AG09309 (cell line): Measurements from ENCODE around the gene CDH13.

ENCODE experiments used
- DNase-seq: peaks from one replicate; pipeline ENCODE4 v3.0.0-alpha.2; 2010; ENCODE audit warnings: low read depth
- H3K4me3 ChIP-seq: 2 replicates; pipeline ENCODE4 v1.5.1; 2011; ENCODE audit warnings: mild to moderate bottlenecking, low read depth, low read length, moderate library complexity; ENCODE audit not compliant: control insufficient read depth
- TF ChIP-seq, protein P1 (sequence below): IDR thresholded peaks from 2 replicates; pipeline ENCODE4 v1.5.1; 2011; ENCODE audit warnings: mild to moderate bottlenecking, low read depth, low read length, inconsistent platforms; ENCODE audit not compliant: insufficient read depth, control insufficient read depth; ENCODE audit errors: missing control alignments

CDH13 gene

GRCh38 chr16:83746611-83747010 is 1119.8 kb downstream of the CDH13 start:
- H3K4me3 ChIP-seq: no peak overlapping the region
- DNase-seq: no peak
- TF ChIP-seq, protein P1, sequence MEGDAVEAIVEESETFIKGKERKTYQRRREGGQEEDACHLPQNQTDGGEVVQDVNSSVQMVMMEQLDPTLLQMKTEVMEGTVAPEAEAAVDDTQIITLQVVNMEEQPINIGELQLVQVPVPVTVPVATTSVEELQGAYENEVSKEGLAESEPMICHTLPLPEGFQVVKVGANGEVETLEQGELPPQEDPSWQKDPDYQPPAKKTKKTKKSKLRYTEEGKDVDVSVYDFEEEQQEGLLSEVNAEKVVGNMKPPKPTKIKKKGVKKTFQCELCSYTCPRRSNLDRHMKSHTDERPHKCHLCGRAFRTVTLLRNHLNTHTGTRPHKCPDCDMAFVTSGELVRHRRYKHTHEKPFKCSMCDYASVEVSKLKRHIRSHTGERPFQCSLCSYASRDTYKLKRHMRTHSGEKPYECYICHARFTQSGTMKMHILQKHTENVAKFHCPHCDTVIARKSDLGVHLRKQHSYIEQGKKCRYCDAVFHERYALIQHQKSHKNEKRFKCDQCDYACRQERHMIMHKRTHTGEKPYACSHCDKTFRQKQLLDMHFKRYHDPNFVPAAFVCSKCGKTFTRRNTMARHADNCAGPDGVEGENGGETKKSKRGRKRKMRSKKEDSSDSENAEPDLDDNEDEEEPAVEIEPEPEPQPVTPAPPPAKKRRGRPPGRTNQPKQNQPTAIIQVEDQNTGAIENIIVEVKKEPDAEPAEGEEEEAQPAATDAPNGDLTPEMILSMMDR: no peak

DNA sequence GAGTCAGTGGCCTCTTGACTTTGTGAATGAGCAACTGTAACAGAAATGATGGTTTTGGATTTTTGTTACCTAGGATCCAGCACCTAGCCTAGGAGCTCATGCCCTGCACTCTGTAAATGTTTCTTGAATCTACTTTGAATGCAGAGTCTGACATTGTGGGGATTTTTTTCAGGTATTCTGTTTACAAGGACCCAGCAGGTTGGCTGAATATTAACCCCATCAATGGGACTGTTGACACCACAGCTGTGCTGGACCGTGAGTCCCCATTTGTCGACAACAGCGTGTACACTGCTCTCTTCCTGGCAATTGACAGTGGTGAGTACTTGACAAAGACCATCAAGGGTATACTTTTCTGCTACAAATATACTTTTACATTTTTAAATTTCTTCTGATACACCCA is 1121.2 kb downstream of the CDH13 start:
- TF ChIP-seq, protein P1: no peak
- DNase-seq: no peak
- no peak overlapping the region for H3K4me3 ChIP-seq

DNA sequence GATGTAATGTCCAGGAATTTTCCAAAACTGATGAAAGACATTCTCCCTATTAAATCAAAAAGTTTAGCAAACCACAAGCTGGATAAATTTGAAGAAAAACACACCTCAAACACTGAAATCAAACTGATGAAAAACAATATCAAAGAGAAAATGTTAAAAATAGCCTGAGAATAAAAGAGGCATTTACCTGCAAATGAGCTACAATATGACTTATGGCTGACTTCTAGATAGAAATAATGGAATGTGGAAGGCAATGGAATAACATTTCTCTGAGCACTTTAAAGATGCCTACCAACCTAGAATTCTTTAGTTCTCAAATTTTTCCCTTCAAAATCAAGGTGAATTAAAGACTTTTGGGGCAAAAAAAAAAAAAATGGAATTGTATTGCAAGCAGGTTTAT is 1128.6 kb downstream of the CDH13 start:
- DNase-seq: no peak
- TF ChIP-seq, protein P1: no peak
- H3K4me3 ChIP-seq: no peak overlapping the region

- H3K4me3 ChIP-seq: no peak overlapping the region
- TF ChIP-seq, protein P1: no peak
- no peak for DNase-seq
These were observed 1135.6 kb downstream of the CDH13 start for GRCh38 chr16:83762141-83762991.

DNA sequence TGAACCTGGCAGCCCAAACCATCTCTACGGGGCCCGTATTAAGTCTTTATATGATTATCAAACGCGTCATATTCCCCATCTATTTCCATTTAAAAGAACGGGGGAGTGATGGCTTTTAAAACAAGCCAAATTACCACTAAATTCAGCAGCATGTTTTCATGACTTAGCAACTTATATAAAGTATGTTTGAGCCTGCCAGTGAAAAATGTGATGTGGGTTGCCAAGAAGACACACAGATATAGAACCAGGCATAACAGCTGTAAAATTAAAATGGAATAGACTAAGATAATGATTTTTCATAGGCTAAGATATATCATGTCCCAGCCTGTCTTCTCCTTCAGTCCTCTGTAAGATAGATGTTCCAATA is 1136.2 kb downstream of the CDH13 start:
- TF ChIP-seq, protein P1: no peak
- DNase-seq: no peak
- no peak overlapping the region for H3K4me3 ChIP-seq

DNA sequence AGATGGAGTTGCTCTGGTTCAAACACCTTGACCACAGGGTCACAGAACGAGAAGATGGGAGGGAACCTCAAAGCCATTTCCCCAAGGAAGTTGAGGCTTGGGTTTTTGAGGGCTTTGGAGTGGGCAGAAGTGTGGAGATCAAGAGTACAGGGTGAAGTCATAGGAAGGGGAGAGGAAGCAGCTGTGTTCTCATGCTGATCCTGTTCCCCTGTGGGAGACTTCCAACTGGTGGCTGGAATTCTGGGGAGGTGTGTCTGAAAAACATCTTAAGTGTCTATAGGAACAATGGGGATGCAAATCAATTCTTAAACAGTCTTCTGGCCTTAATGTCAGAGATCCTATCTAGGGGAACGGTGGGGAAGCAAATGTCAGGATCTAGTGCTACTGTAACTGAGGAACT is 1142.2 kb downstream of the CDH13 start:
- DNase-seq: no peak
- no peak overlapping the region for H3K4me3 ChIP-seq
- TF ChIP-seq, protein P1: no peak
